ENCODE data around the gene GORAB.

DNA sequence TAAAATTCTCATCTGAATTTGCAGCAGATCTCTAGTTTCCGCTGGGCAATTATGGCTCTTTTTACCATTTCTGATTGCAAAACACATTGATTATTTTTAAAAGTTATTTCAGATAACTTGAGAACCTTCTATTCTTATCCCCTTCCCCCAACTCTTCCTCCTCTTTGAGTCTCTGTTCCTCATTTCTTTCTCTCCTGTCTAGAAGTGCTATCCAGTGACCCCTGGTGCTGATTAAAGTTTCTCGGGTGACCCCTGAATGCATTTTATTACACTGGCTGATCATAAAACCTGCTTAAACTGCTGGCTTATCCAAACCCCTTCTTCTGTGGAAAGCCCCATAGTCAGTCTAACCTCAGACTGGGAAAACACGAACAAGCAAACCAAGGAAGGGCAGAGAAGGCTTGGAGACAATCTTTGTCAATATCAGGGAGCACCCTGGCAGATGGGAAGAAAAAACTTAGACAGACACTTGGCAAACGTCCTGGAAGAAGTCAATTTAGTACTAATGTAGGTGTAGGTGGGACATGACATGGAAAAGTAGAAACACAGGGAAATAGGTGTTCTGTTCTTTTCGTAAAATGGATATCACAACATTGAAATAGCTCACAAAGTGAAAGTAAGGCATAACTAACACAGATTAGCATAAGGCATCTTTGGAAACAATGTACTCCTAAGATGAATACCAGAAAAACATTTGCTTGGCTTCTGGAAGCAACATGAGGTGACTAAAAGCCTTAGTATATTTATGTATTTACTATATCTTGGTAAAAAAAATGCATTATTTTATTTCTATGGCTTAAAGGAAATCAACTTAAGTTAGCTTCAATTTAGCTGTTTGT, 61.4 kb downstream of the GORAB start:
- TF ChIP-seq CTCF (IDR thresholded peaks at IDR 0.05) = no peak
- no peak for TF ChIP-seq EP300 (IDR thresholded peaks at IDR 0.05)
- no peak for TF ChIP-seq POLR2A (IDR thresholded peaks at IDR 0.05)
